Activated CD4-positive, alpha-beta T cell treated with anti-CD3 and anti-CD28 coated beads, Interleukin-2, amount 50 U/mL, for 1 hour (primary cell): ENCODE results near the gene PRG3.
A peak's percentile ranks its signal among the peaks of the same experiment; 100 is the strongest.

Experiments
- DNase-seq: peaks from one replicate; pipeline ENCODE4 v3.0.0-alpha.2; 2020

The PRG3 gene, protein sequence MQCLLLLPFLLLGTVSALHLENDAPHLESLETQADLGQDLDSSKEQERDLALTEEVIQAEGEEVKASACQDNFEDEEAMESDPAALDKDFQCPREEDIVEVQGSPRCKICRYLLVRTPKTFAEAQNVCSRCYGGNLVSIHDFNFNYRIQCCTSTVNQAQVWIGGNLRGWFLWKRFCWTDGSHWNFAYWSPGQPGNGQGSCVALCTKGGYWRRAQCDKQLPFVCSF

DNA sequence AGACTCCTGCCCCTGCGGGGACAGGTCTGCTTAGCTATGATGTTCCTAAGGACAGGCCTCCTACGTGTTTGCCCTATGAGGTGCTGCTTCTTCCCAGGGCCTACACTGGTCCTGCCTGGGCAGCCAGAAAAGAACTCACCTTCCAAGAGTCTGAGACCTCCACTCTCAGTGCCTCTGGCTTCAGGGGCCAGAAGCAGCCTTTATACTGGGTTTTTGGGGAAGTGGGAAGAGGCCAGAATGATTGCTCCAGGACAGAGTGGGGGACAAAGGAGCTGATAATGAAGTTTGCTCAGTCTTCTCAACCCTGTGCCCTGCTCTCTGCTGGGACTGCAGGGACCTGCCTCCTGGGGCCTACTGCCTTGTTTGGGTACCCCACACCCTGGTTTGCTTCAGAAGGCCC is at the start of gene PRG3:
TSS of gene PRG3 (minus strand) at position 176 of the 400 bp plus-strand sequence. CDS start 442 bp downstream, outside the sequence.
- no peak for DNase-seq

DNA sequence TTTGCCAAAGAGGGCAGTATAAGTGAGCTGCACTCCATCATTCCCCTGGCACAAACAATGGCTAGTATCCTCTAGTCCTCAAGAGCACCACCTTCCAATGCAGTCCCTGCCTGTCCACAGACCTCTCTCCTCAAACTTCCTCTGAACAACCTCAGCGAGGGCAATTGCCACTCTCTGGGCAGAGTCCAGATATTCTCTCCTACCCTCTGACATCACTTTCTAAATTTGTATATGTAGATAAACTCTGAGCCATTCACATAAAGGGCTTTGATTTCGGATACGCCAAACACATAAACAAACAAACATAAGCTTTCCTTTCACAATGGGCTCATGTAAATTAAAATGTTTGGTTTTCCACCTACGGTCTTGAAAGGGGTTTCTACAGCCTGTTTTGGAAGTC is 49.0 kb upstream of the PRG3 start:
- no peak for DNase-seq

DNA sequence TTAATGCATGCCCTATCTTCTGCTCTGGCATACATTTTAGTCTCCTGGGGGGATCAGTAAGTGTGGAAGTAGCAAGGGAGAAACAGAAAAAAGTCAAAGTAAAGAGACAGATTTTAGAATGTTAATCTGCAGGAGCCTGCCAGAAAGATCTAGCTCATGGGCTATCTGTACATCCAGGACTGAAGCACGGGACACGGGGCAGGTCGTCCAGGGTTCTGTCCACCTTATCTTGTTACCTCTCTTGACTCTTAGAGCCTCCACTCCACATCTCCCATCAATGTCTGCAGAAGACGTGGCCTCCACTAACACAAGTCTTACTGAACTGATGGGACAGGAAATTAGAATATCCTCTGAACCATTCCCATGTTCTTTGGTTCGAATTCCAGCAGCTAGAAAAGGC is 47.7 kb upstream of the PRG3 start:
- no peak for DNase-seq

DNA sequence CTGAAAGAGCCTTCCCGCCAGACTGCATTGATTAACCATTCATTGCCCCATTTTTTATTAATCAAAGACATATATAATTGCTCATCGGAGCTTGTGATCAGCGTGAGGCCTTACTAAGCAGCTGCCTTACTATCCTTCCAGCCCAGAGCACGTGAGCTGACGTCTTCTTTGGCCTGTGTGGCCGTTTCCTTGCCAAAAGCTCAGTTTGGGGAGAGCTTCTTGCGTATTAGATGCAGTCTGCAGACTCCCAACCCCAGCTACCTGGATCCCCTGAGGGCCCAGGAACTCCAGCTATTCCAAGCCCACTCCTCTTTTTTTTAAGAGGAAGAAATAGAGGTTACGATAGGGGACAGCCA is 46.8 kb upstream of the PRG3 start:
- no peak for DNase-seq

DNA sequence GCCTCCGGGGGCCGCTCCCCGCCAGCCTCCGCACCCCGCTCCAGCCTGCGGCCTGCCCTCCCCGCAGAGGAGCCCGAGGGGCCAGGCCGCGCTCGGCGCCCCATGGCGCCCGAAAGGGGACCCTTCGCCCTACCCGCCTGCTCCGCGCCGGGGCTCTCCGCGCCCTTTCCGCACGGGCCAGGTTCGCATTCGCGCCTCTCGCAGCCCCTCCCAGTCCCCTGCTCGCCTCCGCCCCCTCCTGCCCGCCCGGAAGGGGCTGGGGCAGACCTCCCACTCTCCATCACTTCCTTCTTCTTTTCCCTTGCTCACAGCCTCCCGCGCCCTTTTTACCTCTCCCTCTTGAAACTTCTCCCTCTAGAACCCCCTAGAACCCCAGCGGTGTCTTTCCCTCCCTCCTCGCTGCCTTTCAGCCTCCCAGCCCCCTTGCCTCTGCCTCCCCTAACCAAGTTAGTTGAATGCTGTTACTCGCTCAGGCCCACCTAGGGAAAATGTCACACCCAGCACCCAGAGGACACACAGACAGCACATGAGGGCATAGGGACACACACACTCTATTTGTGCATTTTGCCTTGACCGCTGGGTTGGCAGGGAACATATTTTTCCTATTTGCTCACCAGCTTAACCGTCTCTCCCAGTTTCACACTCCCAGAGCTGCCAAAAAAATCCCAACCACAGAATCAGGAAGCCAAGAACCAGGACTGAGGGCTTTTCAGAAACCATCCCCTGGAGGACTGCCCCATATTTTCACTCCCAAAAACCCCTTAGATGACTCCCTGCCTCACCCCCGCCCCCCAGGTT is 46.2 kb upstream of the PRG3 start, which contains the start of gene SLC43A3:
TSS of gene SLC43A3 (minus strand) at position 193 of the 798 bp plus-strand sequence. CDS start 949 bp downstream, outside the sequence.
- DNase-seq = peak; percentile 41

DNA sequence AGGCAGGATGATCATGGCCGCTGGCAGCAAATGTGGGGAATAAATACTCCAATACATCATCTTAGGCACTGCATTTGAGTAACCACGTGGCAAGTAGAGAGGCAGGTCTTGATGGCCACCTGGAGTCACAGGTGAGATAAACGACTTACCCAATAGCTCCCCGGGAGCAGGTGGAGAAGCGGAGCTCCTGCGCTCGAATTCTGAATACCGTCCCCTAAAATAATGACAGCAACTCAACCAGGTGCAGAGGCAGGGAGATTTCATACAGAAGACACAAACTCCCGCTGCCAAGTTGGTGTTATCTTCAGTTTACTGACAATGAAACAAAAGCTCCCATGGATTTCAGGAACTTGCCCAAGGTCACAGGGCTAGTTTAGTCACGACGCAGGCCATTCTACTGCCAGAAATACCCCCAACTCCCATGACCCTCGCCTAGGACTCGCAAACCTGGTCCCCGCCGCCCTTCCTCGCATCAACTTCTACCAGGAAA is 45.5 kb upstream of the PRG3 start:
- no peak for DNase-seq

DNA sequence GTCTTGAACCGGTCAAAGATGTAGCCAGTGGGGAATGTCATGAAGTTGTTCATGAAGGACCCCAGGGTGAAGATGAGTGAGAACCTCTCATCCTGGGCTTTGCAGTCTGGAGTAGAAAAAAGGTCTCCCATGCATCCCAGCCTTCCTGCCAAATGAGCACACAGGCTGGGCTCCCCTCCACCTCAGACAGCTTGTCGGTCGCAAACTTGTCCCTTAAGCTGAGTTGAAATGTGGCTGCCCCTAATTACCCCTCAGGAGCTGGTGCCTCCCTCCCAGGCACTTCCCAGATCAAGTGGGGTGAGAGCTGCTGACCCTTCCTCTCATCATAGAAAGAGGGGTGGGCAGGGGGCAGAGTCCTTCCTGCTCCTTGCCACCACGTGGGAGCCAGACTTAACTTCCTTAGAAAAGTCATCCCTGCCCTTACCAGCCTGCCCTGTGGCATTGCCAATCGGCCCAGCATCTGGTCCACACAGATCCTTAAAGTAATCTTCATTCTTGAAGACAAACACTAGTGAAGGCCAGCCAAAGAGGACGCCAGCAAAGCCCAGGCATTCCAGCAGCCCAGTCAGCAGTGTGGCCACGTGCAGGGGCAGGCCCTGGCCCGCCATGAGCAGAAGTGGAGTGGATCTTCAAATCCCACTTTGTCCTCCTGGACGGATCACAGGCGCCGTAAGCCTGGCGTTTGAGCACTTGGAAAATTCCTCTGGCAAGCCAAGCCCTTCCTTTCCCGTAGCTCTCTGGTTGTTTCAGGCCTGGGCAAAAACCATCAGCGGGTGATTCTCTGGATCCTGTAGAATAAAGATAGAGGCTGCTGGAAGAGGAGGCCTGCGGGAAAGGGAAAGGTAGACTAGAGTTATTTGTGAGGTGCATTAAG is 44.9 kb upstream of the PRG3 start:
- no peak for DNase-seq

DNA sequence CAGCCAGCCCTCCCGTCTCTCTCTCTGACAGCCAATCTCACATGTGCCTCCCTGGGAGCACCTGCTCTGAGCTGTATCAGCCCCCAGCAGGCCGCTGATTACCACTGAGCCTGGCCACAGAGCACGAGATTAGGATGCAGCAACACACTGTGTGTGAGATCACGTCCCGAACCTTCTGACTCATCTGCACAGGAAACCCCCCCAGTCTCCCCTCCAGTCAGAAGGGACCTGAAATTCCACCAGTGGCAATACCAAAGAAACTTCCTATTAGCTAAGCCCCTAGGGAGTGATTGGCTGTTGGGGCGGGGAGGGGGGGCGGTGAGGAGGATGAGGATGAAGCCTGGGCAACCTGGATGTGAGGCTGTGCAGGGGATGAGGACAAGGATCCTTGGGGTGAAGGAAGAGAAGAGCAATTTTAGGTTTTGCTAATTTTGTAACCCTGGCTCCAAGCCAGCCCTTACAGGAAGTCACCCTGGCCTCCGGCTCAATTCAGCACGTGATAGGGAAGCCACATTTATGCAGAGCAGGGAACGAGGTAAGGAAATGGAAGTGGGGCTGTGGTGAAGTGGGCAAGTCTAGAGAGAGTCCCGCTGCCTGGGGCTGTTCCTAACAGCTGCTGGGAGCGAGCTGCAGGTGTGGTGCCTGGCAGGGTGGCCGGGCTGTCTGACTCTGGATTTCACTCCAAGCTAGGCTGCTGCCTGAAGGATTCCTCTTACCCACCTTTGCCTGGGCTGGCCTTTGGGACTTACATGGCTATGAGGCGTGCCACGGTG is 44.0 kb upstream of the PRG3 start:
- peak; percentile 66 for DNase-seq

DNA sequence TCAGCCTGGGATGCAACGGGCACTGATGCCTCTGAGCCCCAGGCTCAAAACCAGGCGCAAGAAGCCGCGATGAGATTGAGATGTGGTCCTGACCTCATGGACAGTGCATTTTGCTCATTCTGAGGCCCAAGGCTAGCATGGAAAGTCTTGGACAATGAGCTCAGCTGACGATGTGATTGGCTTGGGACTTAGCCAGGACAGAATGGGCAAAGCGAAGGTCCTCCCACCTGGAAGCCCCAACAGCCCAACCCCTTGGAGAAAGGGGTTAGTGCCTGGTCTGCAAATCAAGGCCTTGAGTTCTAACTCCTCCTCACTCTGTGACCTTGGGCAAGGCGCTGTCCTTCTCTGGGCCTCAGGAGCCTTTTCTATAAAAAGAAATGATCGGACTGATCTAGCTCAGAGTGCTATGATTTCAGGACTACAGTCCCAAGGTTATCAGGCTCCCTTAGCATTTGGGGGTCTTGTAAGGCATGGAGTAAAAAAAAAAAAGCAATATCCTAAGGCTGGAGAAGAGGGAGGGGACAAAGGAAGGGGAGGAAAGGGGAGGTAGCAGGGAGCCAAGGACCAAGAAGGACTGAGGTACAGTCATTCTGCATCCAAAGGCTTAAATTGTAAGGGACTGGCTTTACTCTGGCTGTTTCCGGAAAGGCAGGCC is 43.3 kb upstream of the PRG3 start:
- DNase-seq = no peak

DNA sequence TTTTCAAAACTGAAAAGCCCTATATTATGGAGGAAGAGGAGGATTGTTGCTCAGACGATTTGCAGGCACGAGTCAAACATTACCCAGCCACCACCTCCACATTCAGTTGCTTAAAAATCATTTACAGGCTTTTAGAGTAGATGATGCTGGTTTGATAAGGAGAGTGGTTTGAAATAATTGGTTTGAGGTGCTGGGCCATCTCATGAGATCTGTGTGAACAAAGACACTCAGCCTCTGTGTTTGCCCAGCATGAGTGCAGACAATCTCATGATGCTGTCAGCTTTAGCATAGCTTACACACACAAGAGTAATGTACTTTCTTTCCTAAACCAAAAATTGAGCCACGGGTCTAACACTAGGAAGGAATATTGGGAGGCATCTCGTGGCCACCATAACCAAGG is 41.7 kb upstream of the PRG3 start:
- DNase-seq = no peak

DNA sequence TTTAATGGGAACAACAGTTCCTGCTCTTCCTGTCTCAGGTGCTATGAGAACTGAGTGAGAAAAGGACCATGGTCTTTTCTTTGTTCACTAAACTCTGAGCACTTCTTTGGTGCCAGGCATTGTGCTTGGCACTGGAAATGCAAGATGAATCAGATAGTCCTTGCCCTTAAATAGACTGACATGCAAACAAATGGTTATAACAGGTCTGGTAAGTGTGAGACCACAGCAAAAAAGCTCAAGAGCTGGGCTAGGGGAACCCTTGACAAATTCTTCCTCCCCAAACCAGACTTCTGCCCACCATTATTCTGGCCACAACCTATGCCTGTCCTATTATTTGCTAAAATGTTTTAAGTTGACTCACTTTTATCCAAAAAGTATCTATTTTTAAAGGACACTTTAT is 40.9 kb upstream of the PRG3 start:
- DNase-seq = no peak

DNA sequence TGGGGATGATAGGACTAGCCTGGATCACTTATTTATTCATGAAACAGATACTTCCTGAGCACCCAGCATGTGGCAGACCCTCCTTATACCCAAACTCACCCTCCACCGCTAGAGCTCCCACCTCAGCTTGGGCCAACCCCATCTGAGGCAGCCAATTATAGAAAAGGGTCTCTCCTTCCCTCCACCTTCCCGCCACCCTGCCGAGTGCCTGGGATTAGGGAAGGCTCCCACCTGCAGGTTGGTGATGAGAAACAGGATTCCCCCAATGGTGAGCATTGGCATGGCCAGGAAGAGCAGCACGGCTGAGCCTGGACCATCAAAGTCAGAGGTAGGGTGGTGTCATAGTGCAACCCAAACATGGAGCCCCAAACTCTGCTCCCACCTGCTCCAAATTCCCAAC is 40.1 kb upstream of the PRG3 start:
- DNase-seq = no peak

DNA sequence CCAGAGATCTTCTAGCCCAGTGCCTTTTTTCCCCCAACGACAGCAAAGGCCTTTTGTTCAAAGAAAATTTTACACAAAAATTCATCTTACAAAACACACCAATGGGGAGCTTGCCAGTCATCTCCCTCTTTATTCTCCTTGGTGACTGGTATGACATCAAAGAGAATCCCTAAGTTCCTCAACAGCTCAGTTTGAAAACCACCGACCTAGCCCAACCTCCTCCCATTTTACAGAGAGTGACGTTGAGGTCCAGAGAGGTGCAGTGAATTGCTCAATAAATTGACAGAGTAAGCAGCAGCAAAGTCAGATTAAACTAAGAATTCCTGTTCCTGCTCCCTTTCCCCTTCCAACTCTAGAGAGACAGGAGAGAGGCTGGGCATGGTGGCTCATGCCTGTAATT is 38.2 kb upstream of the PRG3 start:
- DNase-seq = no peak

DNA sequence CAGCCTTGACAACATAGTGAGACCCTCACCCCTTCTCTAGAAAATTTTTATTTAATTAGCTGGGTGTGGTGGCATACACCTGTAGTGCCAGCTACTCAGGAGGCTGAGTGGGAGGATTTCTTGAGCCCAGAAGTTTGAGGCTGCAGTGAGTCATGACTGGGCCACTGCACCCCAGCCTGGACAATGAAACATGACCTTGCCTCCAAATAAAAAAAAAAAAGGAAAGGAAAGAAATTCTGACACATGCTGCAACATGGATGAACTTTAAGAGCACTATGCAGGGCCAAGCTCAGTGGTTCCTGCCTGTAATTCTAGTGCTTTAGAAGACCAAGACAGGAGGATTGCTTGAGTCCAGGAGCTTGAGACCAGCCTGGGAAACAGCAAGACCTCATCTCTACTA is 37.2 kb upstream of the PRG3 start:
- no peak for DNase-seq

DNA sequence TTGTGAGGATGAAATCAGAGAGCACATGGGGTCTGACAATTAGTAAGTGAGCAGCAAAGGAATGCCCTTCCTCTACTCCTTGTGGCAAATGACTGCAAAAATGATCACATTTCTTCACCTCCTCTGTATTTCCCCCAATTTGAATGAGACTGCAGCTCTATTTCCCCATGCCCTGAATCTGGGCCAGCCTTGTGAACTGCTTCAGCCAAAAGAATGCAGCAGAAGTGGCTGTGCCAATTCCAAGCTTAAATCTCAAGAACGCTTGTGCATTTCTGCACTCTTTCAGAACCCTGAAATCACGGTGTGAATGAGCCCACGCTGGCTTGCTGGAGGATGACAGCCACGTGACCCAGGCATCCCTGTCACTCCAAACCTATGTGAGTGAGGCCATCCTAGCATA is 36.1 kb upstream of the PRG3 start:
- no peak for DNase-seq

DNA sequence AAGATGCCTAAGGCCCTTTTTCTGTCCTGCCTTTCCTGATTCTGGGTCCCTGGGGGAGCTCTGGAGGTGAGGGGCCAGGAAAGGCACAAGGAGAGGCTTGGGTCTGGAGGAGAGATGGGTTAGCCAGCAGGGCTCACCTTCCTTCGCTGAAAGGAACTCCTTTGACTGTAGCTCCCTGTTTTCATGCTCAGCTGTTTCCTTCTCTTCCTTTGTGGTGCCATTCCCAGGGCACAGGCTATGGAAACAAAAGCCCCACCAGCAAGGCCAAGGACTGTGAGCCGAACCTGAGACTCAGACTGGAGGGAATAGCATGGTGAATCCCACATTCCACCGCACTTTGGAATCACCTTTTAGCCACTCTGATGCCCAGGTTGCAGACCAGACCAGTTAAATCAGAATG is 35.5 kb upstream of the PRG3 start:
- no peak for DNase-seq

DNA sequence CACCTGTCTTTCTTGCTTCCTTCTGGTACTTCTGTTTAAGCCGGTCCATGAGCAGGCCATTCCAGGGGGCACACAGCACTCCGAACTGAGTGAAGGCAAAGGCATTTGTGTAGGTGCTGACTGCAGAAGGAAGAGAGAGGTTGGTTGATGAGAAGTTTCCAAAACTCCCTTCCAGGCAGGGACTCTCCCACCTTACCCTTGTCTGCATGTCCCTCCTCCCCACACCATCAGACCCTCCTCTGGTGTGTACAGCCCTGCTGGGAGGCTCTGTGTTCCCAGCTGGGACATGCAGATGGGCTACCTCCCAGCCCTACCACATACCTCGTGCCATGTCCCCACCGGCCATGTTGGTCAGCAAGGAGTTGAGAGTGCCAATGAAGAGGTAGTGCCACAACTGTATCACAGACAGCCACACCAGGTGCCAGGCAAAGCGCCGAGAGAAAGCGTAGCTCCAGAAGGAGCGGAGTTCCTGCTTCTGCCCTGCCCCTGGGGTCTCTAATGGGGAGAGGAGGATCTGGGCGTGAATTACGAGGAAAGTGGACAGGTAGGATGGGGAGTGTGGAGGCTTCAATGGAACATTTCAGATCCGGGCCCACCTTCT is 33.8 kb upstream of the PRG3 start:
- DNase-seq = no peak

DNA sequence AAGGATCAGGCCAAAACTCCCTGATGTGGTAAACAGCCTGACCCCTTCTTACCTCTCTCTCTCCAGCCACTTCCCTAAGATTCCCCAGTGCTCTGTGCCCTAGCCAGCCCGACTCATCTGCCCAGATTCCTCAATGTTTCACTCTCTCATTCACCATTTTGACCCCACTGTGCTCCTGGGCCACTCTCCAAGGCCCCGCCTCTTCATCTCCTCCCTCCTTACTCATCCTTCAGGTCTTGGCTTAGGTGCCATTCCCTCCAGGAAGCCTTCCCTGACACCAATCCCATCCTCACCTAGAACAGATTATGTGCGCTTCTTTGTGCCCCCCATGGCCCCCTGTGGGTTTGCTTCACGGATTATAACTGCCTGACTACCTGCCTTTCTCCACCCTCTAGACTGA is 32.7 kb upstream of the PRG3 start:
- DNase-seq = no peak

DNA sequence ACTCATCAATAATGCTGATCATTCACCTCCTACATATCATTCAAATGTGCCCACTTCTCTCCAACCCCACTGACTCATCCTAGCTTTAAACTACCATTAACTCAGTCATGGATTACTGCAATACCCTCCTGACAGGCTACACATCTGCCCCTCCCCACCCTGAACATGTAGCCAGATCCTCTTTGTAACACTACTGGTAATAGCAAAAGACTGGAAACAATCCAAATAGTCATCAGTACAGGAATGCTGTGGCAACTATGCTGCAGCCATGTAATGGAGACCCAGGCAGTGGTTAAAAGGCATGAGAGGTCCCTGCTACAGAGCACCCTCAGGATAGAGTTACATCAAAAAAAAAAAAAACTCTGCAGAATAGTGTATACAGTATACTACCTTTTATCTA is 29.3 kb upstream of the PRG3 start:
- no peak for DNase-seq

DNA sequence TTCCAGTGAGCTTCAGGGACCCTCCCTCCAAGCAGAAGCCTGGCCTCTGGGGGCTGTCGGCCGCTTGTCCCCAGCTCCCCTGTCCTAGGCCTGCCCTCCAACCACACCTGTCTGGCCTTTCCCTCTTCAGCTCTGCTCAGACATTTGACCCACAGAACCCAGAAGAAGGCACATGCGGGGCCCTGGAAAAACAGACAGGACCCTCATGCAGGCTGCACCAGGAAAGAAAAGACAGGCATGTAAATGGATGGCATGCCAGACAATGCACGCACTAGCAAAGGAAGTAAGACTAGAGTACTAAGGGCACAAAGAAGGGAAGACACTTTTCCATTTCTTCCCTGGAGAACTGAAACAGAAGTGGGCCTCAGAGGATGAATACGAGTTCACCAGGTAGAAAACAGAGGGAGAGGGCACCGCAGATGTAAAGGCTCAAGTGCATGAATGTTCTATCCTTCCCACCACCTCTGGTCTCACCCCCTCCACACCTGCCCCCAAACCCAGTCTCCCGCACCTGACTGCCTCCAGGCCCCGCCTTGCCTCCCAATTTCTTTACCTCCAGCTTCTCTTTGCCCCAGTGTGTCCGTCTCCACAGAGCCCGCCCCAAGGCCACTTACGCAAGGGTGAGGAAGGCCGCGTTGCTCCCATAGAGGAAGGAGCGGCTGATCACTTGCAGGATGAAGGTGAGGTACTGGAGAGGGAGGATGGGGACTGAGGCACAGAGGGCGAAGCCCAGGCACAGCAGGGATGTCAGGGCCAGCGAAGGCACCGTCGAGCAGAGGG is 28.6 kb upstream of the PRG3 start:
- DNase-seq = no peak

DNA sequence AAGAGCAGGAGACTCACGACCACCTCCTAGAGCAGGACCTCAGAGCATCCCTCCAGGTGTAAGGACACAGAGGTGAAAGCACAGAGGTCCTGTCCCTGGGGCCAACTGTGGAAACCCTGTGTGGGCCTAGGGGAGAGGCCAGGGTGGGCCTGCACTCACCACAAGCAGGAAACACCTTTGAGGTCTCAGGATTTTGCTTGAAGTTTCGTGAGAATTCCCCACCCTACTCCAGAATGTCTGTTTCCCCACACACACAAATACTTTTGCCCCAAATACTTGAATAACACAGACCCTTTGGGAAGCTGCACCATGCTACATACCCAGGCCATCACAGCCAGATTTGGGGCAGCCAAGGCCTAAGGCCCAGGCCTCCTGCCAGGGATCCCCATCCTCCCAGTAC is 27.8 kb upstream of the PRG3 start:
- DNase-seq = no peak
